Upper lobe of left lung (tissue), 6 donors: ENCODE data around the gene KRT82. TPM values are rescaled to one million over a fixed set of nuclear protein-coding genes. Genes with fewer than 3 reads are reported as not detected.

Source experiments
- ATAC-seq, 2 donors: fragments of 200-7000 bp; cut with Tn5 transposase; one replicate each; pipeline ENCODE4 v1.9.1; 2022; ENCODE audit warnings: mild to moderate bottlenecking in 2 of 2, moderate library complexity in 2 of 2; ENCODE audit not compliant: low FRiP score in 2 of 2
- DNase-seq, 2 donors: peaks; one replicate each; pipeline ENCODE4 v3.0.0-alpha.2; 2019 to 2020
- H3K27ac ChIP-seq, 4 donors: fragments of 200-600 bp; sonication (generic); one replicate each; pipeline ENCODE4 v1.5.1; 2016 to 2019
- H3K27me3 ChIP-seq, 4 donors: fragments of 200-600 bp; sonication (generic); one replicate each; pipeline ENCODE4 v1.5.1; 2017 to 2019
- H3K36me3 ChIP-seq, 4 donors: fragments of 200-600 bp; sonication (generic); one replicate each; pipeline ENCODE4 v1.5.1; 2016 to 2019
- H3K4me1 ChIP-seq, 4 donors: fragments of 200-600 bp; sonication (generic); one replicate each; pipeline ENCODE4 v1.5.1; 2018 to 2019
- H3K4me3 ChIP-seq, 4 donors: fragments of 200-600 bp; sonication (generic); one replicate each; pipeline ENCODE4 v1.5.1; 2017 to 2019; ENCODE audit warnings: mild to moderate bottlenecking in 2 of 4, moderate library complexity in 1 of 4
- H3K9me3 ChIP-seq, 4 donors: fragments of 200-600 bp; sonication (generic); one replicate each; pipeline ENCODE4 v1.5.1; 2018 to 2019
- CTCF ChIP-seq, 6 experiments: fragments of 450-650 bp in 4 of 6; fragments of 200-600 bp in 2 of 6; sonication (generic) in 2 of 6; IDR thresholded peaks; one replicate each; pipeline ENCODE4 v1.5.1; 2016 to 2019; ENCODE audit warnings: antibody characterized with exemption in 6 of 6
- EP300 ChIP-seq, 4 donors: sonication (generic); formaldehyde crosslinking; IDR thresholded peaks; one replicate each; pipeline ENCODE4 v1.5.1; 2017; ENCODE audit warnings: antibody characterized with exemption in 4 of 4, control low read depth in 2 of 4
- POLR2A ChIP-seq, 4 donors: fragments of 450-650 bp; IDR thresholded peaks; one replicate each; pipeline ENCODE4 v1.5.1; 2016 to 2017; ENCODE audit warnings: antibody characterized with exemption in 4 of 4, mild to moderate bottlenecking in 2 of 4
- POLR2AphosphoS5 ChIP-seq, 2 donors: sonication (generic); formaldehyde crosslinking; IDR thresholded peaks; one replicate each; pipeline ENCODE4 v1.5.1; 2017; ENCODE audit warnings: antibody characterized with exemption in 2 of 2
- WGBS, 2 donors: methylation state at CpG; one replicate each; pipeline ENCODE4 v1.1.5; 2017 to 2018; 5-methylcytosine and 5-hydroxymethylcytosine counted together
- total RNA-seq, 6 donors: library from RNA; depleted of rRNA in 4 of 6; stranded (reverse); fragments of >200 nt in 4 of 6; gene quantifications; one replicate each; pipeline versions ENCODE4 v1.1.0 to v1.2.1, GENCODE V29; 2016 to 2021
- donor health status: DM: no; HTN: no; CAD: no; lungs with moderate emphysema.
- donor health status: DM: no; HTN: yes; CAD: no; lungs with severe emphysema.

The KRT82 gene
- total RNA-seq, 6 donors from 2014 or later: not detected

- 92% methylated on average over 9 to 12 of the region's 12 CpGs for WGBS, 2 donors
- Histone ChIP-seq H3K27me3 (no peaks in the 10 kb centered on the region), H3K36me3 (no peaks in the 10 kb centered on the region), H3K27ac (no peak overlapping the region), H3K9me3 (no peaks in the 10 kb centered on the region), H3K4me3 (no peak overlapping the region), H3K4me1 (no peaks in the 10 kb centered on the region)
- DNase-seq (peak; percentile 6 to 50), ATAC-seq (no peak)
- TF ChIP-seq CTCF (IDR thresholded peaks at IDR 0.05) (no peak), POLR2A (IDR thresholded peaks at IDR 0.05) (no peak), POLR2AphosphoS5 (IDR thresholded peaks at IDR 0.05) (no peak), EP300 (IDR thresholded peaks at IDR 0.05) (no peak)
Observed at GRCh38 chr12:52433501-52434080, 27.5 kb upstream of the KRT82 start.

- no peaks in the 10 kb centered on the region for H3K27me3 ChIP-seq
- peak in 1 of 2 donors; percentile 7 for DNase-seq
- WGBS, 2 donors: 85 to 89% methylated on average over 6 of the region's 6 CpGs
Observed at GRCh38 chr12:52432559-52433207, 26.5 kb upstream of the KRT82 start.

GRCh38 chr12:52428121-52428520 is 22.0 kb upstream of the KRT82 start:
- Histone ChIP-seq H3K4me3 (no peak overlapping the region), H3K4me1 (no peaks in the 10 kb centered on the region), H3K27ac (no peak overlapping the region), H3K27me3 (no peaks in the 10 kb centered on the region), H3K36me3 (no peaks in the 10 kb centered on the region), H3K9me3 (no peaks in the 10 kb centered on the region)
- DNase-seq (no peak), ATAC-seq (no peak)
- 84 to 88% methylated on average over 6 to 10 of the region's 10 CpGs for WGBS, 2 donors
- TF ChIP-seq POLR2A (IDR thresholded peaks at IDR 0.05): no peak
- no peak for TF ChIP-seq CTCF (IDR thresholded peaks at IDR 0.05)
- TF ChIP-seq POLR2AphosphoS5 (IDR thresholded peaks at IDR 0.05): no peak
- TF ChIP-seq EP300 (IDR thresholded peaks at IDR 0.05): no peak

More at GRCh38 chr12:52432559-52433207, 26.5 kb upstream of the KRT82 start:
- Histone ChIP-seq H3K4me3 (no peak overlapping the region), H3K36me3 (no peaks in the 10 kb centered on the region), H3K27ac (no peak overlapping the region), H3K9me3 (no peaks in the 10 kb centered on the region), H3K4me1 (no peaks in the 10 kb centered on the region)
- no peak for ATAC-seq
- TF ChIP-seq POLR2A (IDR thresholded peaks at IDR 0.05) (no peak), CTCF (IDR thresholded peaks at IDR 0.05) (no peak), POLR2AphosphoS5 (IDR thresholded peaks at IDR 0.05) (no peak), EP300 (IDR thresholded peaks at IDR 0.05) (no peak)

- DNase-seq: no peak
- ATAC-seq: no peak
- TF ChIP-seq POLR2AphosphoS5 (IDR thresholded peaks at IDR 0.05) (no peak), EP300 (IDR thresholded peaks at IDR 0.05) (no peak), POLR2A (IDR thresholded peaks at IDR 0.05) (no peak), CTCF (IDR thresholded peaks at IDR 0.05) (no peak)
- Histone ChIP-seq H3K36me3 (no peaks in the 10 kb centered on the region), H3K4me3 (no peak overlapping the region), H3K27me3 (no peaks in the 10 kb centered on the region), H3K27ac (no peak overlapping the region), H3K9me3 (no peaks in the 10 kb centered on the region), H3K4me1 (no peaks in the 10 kb centered on the region)
- 73 to 77% methylated on average over 1 of the region's 1 CpG for WGBS, 2 donors
Observed at GRCh38 chr12:52427083-52427482, 20.9 kb upstream of the KRT82 start.

- WGBS, 2 donors: 90 to 92% methylated on average over 2 of the region's 2 CpGs
- TF ChIP-seq EP300 (IDR thresholded peaks at IDR 0.05): no peak
- Histone ChIP-seq H3K9me3 (no peaks in the 10 kb centered on the region), H3K4me1 (no peaks in the 10 kb centered on the region), H3K27ac (no peak overlapping the region), H3K4me3 (no peak overlapping the region), H3K27me3 (no peaks in the 10 kb centered on the region), H3K36me3 (no peaks in the 10 kb centered on the region)
- no peak for ATAC-seq
- no peak for DNase-seq
Observed at GRCh38 chr12:52426034-52426433, 19.9 kb upstream of the KRT82 start.
